ENCODE data around the gene LPCAT2. TPM values are rescaled to one million over a fixed set of nuclear protein-coding genes. Genes with fewer than 3 reads are reported as not detected.

Gene LPCAT2
- total and polyA plus RNA-seq, 2 of the 8 experiments (the other 6 are each of a cell fraction or from before 2014, with no cell fraction given), result 2.2 to 10.6 TPM

DNA sequence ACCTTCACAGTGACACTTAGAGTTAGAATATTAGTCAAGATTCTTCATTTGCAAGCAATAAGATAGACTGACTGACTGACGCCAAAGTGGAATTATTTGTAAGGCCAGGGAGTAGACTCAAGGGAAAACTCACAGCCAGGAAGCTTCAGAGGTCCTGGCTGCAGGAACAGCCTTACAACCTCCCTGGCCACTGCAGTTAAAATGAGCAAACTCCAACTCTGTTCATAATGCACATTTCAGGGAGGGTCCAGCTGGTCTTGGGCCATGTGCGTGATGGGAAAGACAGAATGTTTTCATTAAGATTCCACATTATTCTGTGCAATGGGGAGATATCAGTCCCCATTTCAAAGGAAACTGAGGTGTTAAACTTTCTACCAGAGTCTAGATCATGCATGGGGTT lies 67.5 kb downstream of the LPCAT2 start:
- no peak overlapping the region for H3K4ac ChIP-seq (replicated peaks; ENCODE audit: insufficient read length, low read depth, low read length)
- H3K9ac ChIP-seq (replicated peaks in 1 of 4; ENCODE audit: extremely low read depth in 1 of 4, low read depth in 3 of 4, low read length in 3 of 4), result no peak overlapping the region
- H3K4me1 ChIP-seq (replicated peaks in 1 of 4; ENCODE audit: control insufficient read depth in 3 of 4, insufficient read depth in 4 of 4, low read length in 3 of 4), result no peaks in the 10 kb centered on the region
- H4K5ac ChIP-seq (ENCODE audit: insufficient read length, low read depth, low read length), result no peak overlapping the region
- 90% methylated on average over 2 of the region's 2 CpGs; no CpG with 5 or more reads in 1 of the 2 experiments for WGBS, 2 experiments (ENCODE audit: extremely low coverage in 1 of 2, insufficient coverage in 1 of 2, insufficient read length in 1 of 2, insufficient replicate concordance in 2 of 2, low coverage in 1 of 2, low lambda C conversion rate in 2 of 2, missing lambda C conversion rate in 1 of 2)
- no peak overlapping the region for H2BK20ac ChIP-seq (ENCODE audit: low read length)
- CTCF ChIA-PET (ENCODE audit: partially characterized antibody), result interaction anchor here (1.1 kb wide), 1 partner anchor 64 kb away, joined by 3 read pairs; no protein-coding TSS in a partner anchor
- H4K91ac ChIP-seq (replicated peaks; ENCODE audit: insufficient read length, low read length), result no peak overlapping the region
- H2BK120ac ChIP-seq (replicated peaks; ENCODE audit: low read depth, low read length), result no peak overlapping the region
- no peak overlapping the region for H3K27ac ChIP-seq (ENCODE audit: low read depth, low read length)
- peaks cover 0 to 2% of the 10 kb centered on the region in 2 experiments for H4K20me1 ChIP-seq (replicated peaks in 1 of 2; ENCODE audit: control insufficient read depth in 1 of 2, insufficient read depth in 2 of 2, low read length in 2 of 2)
- H4K8ac ChIP-seq (ENCODE audit: extremely low read depth, insufficient read depth, low read length), result no peak overlapping the region
- H3K79me1 ChIP-seq (ENCODE audit: low read depth, low read length), result no peaks in the 10 kb centered on the region
- no peak overlapping the region for H2BK15ac ChIP-seq (ENCODE audit: low read length)
- H3K23ac ChIP-seq (ENCODE audit: insufficient read length), result no peak overlapping the region
- no peak overlapping the region for H2AFZ ChIP-seq (ENCODE audit: low read length)
- no peak overlapping the region for H2BK5ac ChIP-seq (ENCODE audit: low read depth, low read length)
- no peaks in the 10 kb centered on the region for H3K36me3 ChIP-seq (ENCODE audit: control insufficient read depth in 2 of 4, insufficient read depth in 4 of 4, low read length in 3 of 4)
- TF ChIP-seq SAP30 (IDR thresholded peaks at IDR 0.05; ENCODE audit: insufficient read depth, insufficient replicate concordance, low read length) (no peak), SP4 (IDR thresholded peaks at IDR 0.05; ENCODE audit: low read length) (no peak), YY1 (IDR thresholded peaks at IDR 0.05; ENCODE audit: low read depth, low read length) (no peak), MAFK (IDR thresholded peaks at IDR 0.05; ENCODE audit: low read depth, low read length) (no peak), SIRT6 (IDR thresholded peaks at IDR 0.05; ENCODE audit: low read length) (no peak), RAD21 (IDR thresholded peaks at IDR 0.05 in 1 of 2, conservative IDR thresholded peaks at IDR 0.05 in 1 of 2; ENCODE audit: low read depth in 2 of 2, low read length in 2 of 2) (no peak), POLR2AphosphoS5 (IDR thresholded peaks at IDR 0.05; ENCODE audit: low read depth, low read length) (no peak), CBX5 (IDR thresholded peaks at IDR 0.05; ENCODE audit: low read depth, low read length) (no peak)
- TF ChIP-seq, protein P1, sequence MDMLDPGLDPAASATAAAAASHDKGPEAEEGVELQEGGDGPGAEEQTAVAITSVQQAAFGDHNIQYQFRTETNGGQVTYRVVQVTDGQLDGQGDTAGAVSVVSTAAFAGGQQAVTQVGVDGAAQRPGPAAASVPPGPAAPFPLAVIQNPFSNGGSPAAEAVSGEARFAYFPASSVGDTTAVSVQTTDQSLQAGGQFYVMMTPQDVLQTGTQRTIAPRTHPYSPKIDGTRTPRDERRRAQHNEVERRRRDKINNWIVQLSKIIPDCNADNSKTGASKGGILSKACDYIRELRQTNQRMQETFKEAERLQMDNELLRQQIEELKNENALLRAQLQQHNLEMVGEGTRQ (IDR thresholded peaks at IDR 0.05; ENCODE audit: low read length), result no peak
- no peak overlapping the region for H3K4me3 ChIP-seq (ENCODE audit: extremely low read depth in 1 of 4, insufficient read depth in 2 of 4, low read depth in 3 of 4, low read length in 4 of 4)
- no peaks in the 10 kb centered on the region for H3K27me3 ChIP-seq (replicated peaks in 1 of 4; ENCODE audit: control insufficient read depth in 3 of 4, extremely low read depth in 1 of 4, insufficient read depth in 3 of 4, low read length in 3 of 4)
- no peak overlapping the region for H2AK5ac ChIP-seq (ENCODE audit: low read depth, low read length)
- H3K79me2 ChIP-seq (ENCODE audit: control insufficient read depth in 1 of 2, insufficient read depth in 2 of 2, low read length in 2 of 2), result no peaks in the 10 kb centered on the region
- DNase-seq (ENCODE audit: low read depth in 1 of 2, low spot score in 2 of 2) (no peak), FAIRE-seq (no peak)
- no peaks in the 10 kb centered on the region for H3K9me3 ChIP-seq (ENCODE audit: insufficient read depth in 2 of 2, low read depth in 1 of 2, low read length in 1 of 2)
- H3K23me2 ChIP-seq (ENCODE audit: low read depth, low read length), result no peaks in the 10 kb centered on the region
- POLR2A ChIA-PET (ENCODE audit: partially characterized antibody), result no interaction called here
- H3K14ac ChIP-seq (ENCODE audit: insufficient read length), result no peak overlapping the region
- no peak overlapping the region for H3K56ac ChIP-seq (replicated peaks; ENCODE audit: insufficient read length, low read depth, low read length)
- no peak overlapping the region for H3K4me2 ChIP-seq (ENCODE audit: insufficient read depth in 1 of 2, low read depth in 2 of 2, low read length in 2 of 2)
- H3K18ac ChIP-seq (ENCODE audit: extremely low read depth, low read length), result no peak overlapping the region
- H2BK12ac ChIP-seq (ENCODE audit: low read depth, low read length), result no peak overlapping the region
